HEK293T (cell line): ENCODE data around the gene TRPM3.

Experiments used
- CTCF ChIA-PET: fragments of 350-600 bp; formaldehyde crosslinking; extraction: SDS; loops from one replicate; lab custom pipeline; 2021; ENCODE audit warnings: antibody characterized with exemption, inconsistent platforms; lab: Yijun Ruan, JAX
- POLR2A ChIA-PET: fragments of 350-600 bp; formaldehyde crosslinking; extraction: SDS; loops from one replicate; lab custom pipeline; 2020; ENCODE audit warnings: antibody characterized with exemption, inconsistent platforms; lab: Yijun Ruan, JAX
- DNase-seq: peaks from one replicate; pipeline ENCODE4 v3.0.0; 2012; ENCODE audit warnings: mixed read lengths; ENCODE audit errors: extremely low spot score
- ARNT ChIP-seq: fragments of 450-650 bp; IDR thresholded peaks from 2 replicates; pipeline ENCODE4 v1.6.1; 2017; ENCODE audit warnings: mild to moderate bottlenecking
- BHLHE40 ChIP-seq: fragments of 450-650 bp; IDR thresholded peaks from 2 replicates; pipeline ENCODE4 v1.6.1; 2016; ENCODE audit warnings: mild to moderate bottlenecking, moderate library complexity, borderline replicate concordance
- CTBP1 ChIP-seq: fragments of 450-650 bp; IDR thresholded peaks from 2 replicates; pipeline ENCODE4 v1.6.1; 2016; ENCODE audit warnings: borderline replicate concordance
- ELF4 ChIP-seq: fragments of 450-650 bp; IDR thresholded peaks from 2 replicates; pipeline ENCODE4 v1.6.1; 2017; ENCODE audit warnings: antibody characterized with exemption
- FOXA1 ChIP-seq: fragments of 450-650 bp; IDR thresholded peaks from 2 replicates; pipeline ENCODE4 v1.6.1; 2016; ENCODE audit warnings: mild to moderate bottlenecking
- FOXK2 ChIP-seq: fragments of 450-650 bp; IDR thresholded peaks from 2 replicates; pipeline ENCODE4 v1.6.1; 2016; ENCODE audit warnings: mild to moderate bottlenecking
- FOXM1 ChIP-seq: fragments of 450-650 bp; IDR thresholded peaks from 2 replicates; pipeline ENCODE4 v1.6.1; 2017; ENCODE audit warnings: mild to moderate bottlenecking, borderline replicate concordance
- HDGF ChIP-seq: fragments of 450-650 bp; IDR thresholded peaks from 2 replicates; pipeline ENCODE4 v1.6.1; 2017; ENCODE audit warnings: antibody characterized with exemption, borderline replicate concordance
- L3MBTL2 ChIP-seq: fragments of 450-650 bp; conservative IDR thresholded peaks from 2 replicates; pipeline ENCODE4 v1.6.1; 2016; ENCODE audit warnings: mild to moderate bottlenecking
- LEF1 ChIP-seq: fragments of 450-650 bp; IDR thresholded peaks from 2 replicates; pipeline ENCODE4 v1.6.1; 2017; ENCODE audit warnings: mild to moderate bottlenecking, borderline replicate concordance
- NFRKB ChIP-seq: fragments of 450-650 bp; IDR thresholded peaks from 2 replicates; pipeline ENCODE4 v1.6.1; 2016; ENCODE audit warnings: mild to moderate bottlenecking, moderate library complexity
- PKNOX1 ChIP-seq: fragments of 450-650 bp; IDR thresholded peaks from 2 replicates; pipeline ENCODE4 v1.6.1; 2016
- SP1 ChIP-seq: fragments of 450-650 bp; IDR thresholded peaks from 2 replicates; pipeline ENCODE4 v1.6.1; 2017
- SUZ12 ChIP-seq: fragments of 450-650 bp; IDR thresholded peaks from 2 replicates; pipeline ENCODE4 v1.6.1; 2016; ENCODE audit warnings: mild to moderate bottlenecking
- TARDBP ChIP-seq: fragments of 450-650 bp; IDR thresholded peaks from 2 replicates; pipeline ENCODE4 v1.6.1; 2016
- ZNF384 ChIP-seq: fragments of 450-650 bp; IDR thresholded peaks from 2 replicates; pipeline ENCODE4 v1.6.1; 2016

TRPM3 gene

GRCh38 chr9:70772601-70773000 lies 348.8 kb downstream of the TRPM3 start:
- TF ChIP-seq L3MBTL2: no peak
- TF ChIP-seq LEF1: no peak
- no peak for TF ChIP-seq SP1
- no peak for TF ChIP-seq FOXM1
- no peak for TF ChIP-seq FOXK2
- TF ChIP-seq ELF4: no peak
- TF ChIP-seq BHLHE40: no peak
- no peak for TF ChIP-seq ZNF384
- TF ChIP-seq PKNOX1: no peak
- TF ChIP-seq ARNT: no peak
- no peak for TF ChIP-seq FOXA1
- TF ChIP-seq SUZ12: no peak
- CTCF ChIA-PET: interaction anchor here (0.7 kb wide), 1 partner anchor 315 kb away, joined by 3 read pairs; no protein-coding TSS in a partner anchor
- no peak for DNase-seq
- POLR2A ChIA-PET: no interaction called here

- ChIA-PET CTCF (no interaction called here), POLR2A (no interaction called here)
- DNase-seq: no peak
- TF ChIP-seq HDGF (no peak), SP1 (no peak)
Measured at GRCh38 chr9:70765946-70766345, 355.5 kb downstream of the TRPM3 start.

GRCh38 chr9:70761139-70761670 lies 360.2 kb downstream of the TRPM3 start:
- DNase-seq: no peak
- TF ChIP-seq ARNT (no peak), FOXM1 (no peak), LEF1 (no peak), FOXK2 (no peak), ZNF384 (no peak), L3MBTL2 (no peak), HDGF (no peak)
- CTCF ChIA-PET: no interaction called here
- POLR2A ChIA-PET: no interaction called here

- ChIA-PET CTCF (interaction anchor here (0.6 kb wide), 1 partner anchor 22 kb away, joined by 5 read pairs; no protein-coding TSS in a partner anchor), POLR2A (no interaction called here)
- DNase-seq: no peak
- no peak for TF ChIP-seq FOXM1
- TF ChIP-seq SP1: no peak
- TF ChIP-seq ZNF384: no peak
- no peak for TF ChIP-seq CTBP1
- no peak for TF ChIP-seq ARNT
- no peak for TF ChIP-seq FOXA1
- no peak for TF ChIP-seq HDGF
- TF ChIP-seq FOXK2: no peak
- no peak for TF ChIP-seq TARDBP
- no peak for TF ChIP-seq SUZ12
- no peak for TF ChIP-seq BHLHE40
- TF ChIP-seq ELF4: no peak
- no peak for TF ChIP-seq NFRKB
- TF ChIP-seq PKNOX1: no peak
- no peak for TF ChIP-seq LEF1
- no peak for TF ChIP-seq L3MBTL2
Measured at GRCh38 chr9:70760228-70760627, 361.2 kb downstream of the TRPM3 start.

GRCh38 chr9:70753311-70753710 lies 368.1 kb downstream of the TRPM3 start:
- ChIA-PET POLR2A (no interaction called here), CTCF (no interaction called here)
- TF ChIP-seq TARDBP (no peak), CTBP1 (no peak), ELF4 (no peak)
- DNase-seq: no peak

- ChIA-PET POLR2A (no interaction called here), CTCF (no interaction called here)
- no peak for TF ChIP-seq NFRKB
- TF ChIP-seq LEF1: no peak
- no peak for TF ChIP-seq TARDBP
- TF ChIP-seq FOXA1: no peak
- no peak for TF ChIP-seq SP1
- no peak for TF ChIP-seq ELF4
- DNase-seq: no peak
Measured at GRCh38 chr9:70749066-70749465, 372.4 kb downstream of the TRPM3 start.

- no peak for TF ChIP-seq FOXA1
- TF ChIP-seq LEF1: no peak
- TF ChIP-seq L3MBTL2: no peak
- TF ChIP-seq HDGF: no peak
- no peak for TF ChIP-seq BHLHE40
- CTCF ChIA-PET: no interaction called here
- peak; percentile 31 for DNase-seq
- POLR2A ChIA-PET: no interaction called here
Measured at GRCh38 chr9:70747261-70747718, 374.1 kb downstream of the TRPM3 start.

GRCh38 chr9:70746760-70747159 lies 374.7 kb downstream of the TRPM3 start:
- CTCF ChIA-PET: no interaction called here
- POLR2A ChIA-PET: no interaction called here
- TF ChIP-seq PKNOX1 (peak; percentile 85), TARDBP (no peak), ARNT (no peak), SP1 (no peak), CTBP1 (peak; percentile 49; the same call in 1 of the 2 replicates), FOXK2 (no peak)
- DNase-seq: peak; percentile 66
